Activated B cell treated with CpG ODN at 0.5 μM for 24 hours (primary cell): ENCODE measurements around the gene SH2D6. TPM values are rescaled to one million over a fixed set of nuclear protein-coding genes. Genes with fewer than 3 reads are reported as not detected.

Experiments
- ATAC-seq: fragments of 200-7000 bp; cut with Tn5 transposase; one replicate; pipeline ENCODE4 v1.10.0; 2021; ENCODE audit warnings: low read depth, mild to moderate bottlenecking, moderate library complexity
- CTCF ChIA-PET: fragments of 350-600 bp; sonication (Branson Sonifier 250); formaldehyde crosslinking; loops from one replicate; lab custom pipeline; 2021; ENCODE audit warnings: antibody characterized with exemption; lab: Charles Lee
- POLR2A ChIA-PET: fragments of 350-600 bp; sonication (Branson Sonifier 250); formaldehyde crosslinking; loops from one replicate; lab custom pipeline; 2021; ENCODE audit warnings: antibody characterized with exemption; lab: Charles Lee
- DNase-seq: peaks from one replicate; pipeline ENCODE4 v3.0.0; 2022
- H3K27ac Mint-ChIP-seq: one replicate; pipeline ENCODE4 v1.8.0; 2020; ENCODE audit warnings: mixed read lengths
- H3K27me3 Mint-ChIP-seq: one replicate; pipeline ENCODE4 v1.8.0; 2021; ENCODE audit warnings: mixed read lengths
- H3K36me3 Mint-ChIP-seq: one replicate; pipeline ENCODE4 v1.8.0; 2021; ENCODE audit warnings: low read depth, mixed read lengths
- H3K4me1 Mint-ChIP-seq: one replicate; pipeline ENCODE4 v1.8.0; 2021; ENCODE audit warnings: mixed read lengths
- H3K4me3 Mint-ChIP-seq: one replicate; pipeline ENCODE4 v1.8.0; 2020; ENCODE audit warnings: mild to moderate bottlenecking, mixed read lengths
- H3K9me3 Mint-ChIP-seq: one replicate; pipeline ENCODE4 v1.8.0; 2020; ENCODE audit warnings: mixed read lengths
- intact Hi-C: fragments of 100-400 bp; cut with micrococcal nuclease; formaldehyde crosslinking; loops from one replicate; pipeline ENCODE4 v1.15.1; 2024
- total RNA-seq: library from RNA; stranded (reverse); gene quantifications from 2 replicates; pipeline ENCODE4 v1.2.3, GENCODE V29; 2022
- TF ChIP-seq, protein P1 (sequence below): fragments of 200-600 bp; IDR thresholded peaks from one replicate; pipeline ENCODE4 v1.8.0; 2022; ENCODE audit warnings: antibody characterized with exemption, mild to moderate bottlenecking

SH2D6 gene
- total RNA-seq, 1 donor from 2014 or later = 1.6 TPM

DNA sequence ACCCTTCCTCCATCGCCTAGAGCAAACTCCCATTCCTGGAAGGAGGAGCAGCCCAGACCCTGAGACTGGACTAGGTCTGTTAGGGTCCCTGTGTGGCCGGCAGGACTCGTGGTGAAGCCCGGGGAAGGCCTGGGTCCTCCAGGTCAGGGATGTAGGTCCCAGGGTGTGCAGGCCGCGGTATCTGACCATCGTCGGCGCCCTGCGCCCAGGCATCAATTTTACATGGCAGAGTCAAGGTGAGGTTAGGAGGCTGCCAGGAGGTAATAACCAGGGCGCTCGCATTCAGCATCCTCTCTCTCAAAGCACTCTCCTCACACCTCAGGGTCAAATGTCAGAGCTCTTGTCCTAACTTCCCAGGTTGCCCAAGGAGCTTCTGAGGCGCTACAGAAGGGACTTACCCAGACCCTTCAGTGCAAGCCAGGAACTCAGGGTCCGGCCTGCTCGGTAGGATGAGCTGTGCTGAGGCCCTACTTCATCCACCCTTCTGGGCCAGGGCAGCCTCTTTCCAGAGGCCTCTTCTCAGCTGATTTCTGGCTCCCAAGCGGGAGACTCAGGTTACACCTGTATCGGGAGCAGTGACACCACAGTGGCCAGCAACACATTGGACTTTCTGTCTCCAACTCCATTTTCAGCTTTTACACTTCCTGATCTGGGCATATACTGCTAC, 628 bp downstream of the SH2D6 start:
- Mint-ChIP-seq H3K4me1 (peaks cover 38% of the 10 kb centered on the region), H3K4me3 (peak overlapping the region; percentile 97), H3K27ac (peak overlapping the region; percentile 99), H3K36me3 (peaks cover 2% of the 10 kb centered on the region), H3K27me3 (no peaks in the 10 kb centered on the region), H3K9me3 (no peaks in the 10 kb centered on the region)
- ChIA-PET POLR2A (interaction anchor here (0.7 to 5.3 kb wide), 27 partner anchors 10 to 602 kb away, joined by 3 to 133 read pairs (median 7); partner anchors contain the start of genes CAPG, ELMOD3, GGCX and MAT2A), CTCF (interaction anchor here (1.0 to 4.5 kb wide), 16 partner anchors 9 to 286 kb away, joined by 3 to 162 read pairs (median 6); partner anchors contain the start of genes CAPG, ELMOD3, GGCX and MAT2A)
- TF ChIP-seq, protein P1, sequence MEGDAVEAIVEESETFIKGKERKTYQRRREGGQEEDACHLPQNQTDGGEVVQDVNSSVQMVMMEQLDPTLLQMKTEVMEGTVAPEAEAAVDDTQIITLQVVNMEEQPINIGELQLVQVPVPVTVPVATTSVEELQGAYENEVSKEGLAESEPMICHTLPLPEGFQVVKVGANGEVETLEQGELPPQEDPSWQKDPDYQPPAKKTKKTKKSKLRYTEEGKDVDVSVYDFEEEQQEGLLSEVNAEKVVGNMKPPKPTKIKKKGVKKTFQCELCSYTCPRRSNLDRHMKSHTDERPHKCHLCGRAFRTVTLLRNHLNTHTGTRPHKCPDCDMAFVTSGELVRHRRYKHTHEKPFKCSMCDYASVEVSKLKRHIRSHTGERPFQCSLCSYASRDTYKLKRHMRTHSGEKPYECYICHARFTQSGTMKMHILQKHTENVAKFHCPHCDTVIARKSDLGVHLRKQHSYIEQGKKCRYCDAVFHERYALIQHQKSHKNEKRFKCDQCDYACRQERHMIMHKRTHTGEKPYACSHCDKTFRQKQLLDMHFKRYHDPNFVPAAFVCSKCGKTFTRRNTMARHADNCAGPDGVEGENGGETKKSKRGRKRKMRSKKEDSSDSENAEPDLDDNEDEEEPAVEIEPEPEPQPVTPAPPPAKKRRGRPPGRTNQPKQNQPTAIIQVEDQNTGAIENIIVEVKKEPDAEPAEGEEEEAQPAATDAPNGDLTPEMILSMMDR = no peak
- no peak for ATAC-seq
- intact Hi-C loops = loop anchor here (2.0 to 10.0 kb wide), 4 partner anchors 142 to 960 kb away; partner anchors contain the start of genes GGCX, IMMT, MRPL35 and POLR1A
- DNase-seq = no peak

DNA sequence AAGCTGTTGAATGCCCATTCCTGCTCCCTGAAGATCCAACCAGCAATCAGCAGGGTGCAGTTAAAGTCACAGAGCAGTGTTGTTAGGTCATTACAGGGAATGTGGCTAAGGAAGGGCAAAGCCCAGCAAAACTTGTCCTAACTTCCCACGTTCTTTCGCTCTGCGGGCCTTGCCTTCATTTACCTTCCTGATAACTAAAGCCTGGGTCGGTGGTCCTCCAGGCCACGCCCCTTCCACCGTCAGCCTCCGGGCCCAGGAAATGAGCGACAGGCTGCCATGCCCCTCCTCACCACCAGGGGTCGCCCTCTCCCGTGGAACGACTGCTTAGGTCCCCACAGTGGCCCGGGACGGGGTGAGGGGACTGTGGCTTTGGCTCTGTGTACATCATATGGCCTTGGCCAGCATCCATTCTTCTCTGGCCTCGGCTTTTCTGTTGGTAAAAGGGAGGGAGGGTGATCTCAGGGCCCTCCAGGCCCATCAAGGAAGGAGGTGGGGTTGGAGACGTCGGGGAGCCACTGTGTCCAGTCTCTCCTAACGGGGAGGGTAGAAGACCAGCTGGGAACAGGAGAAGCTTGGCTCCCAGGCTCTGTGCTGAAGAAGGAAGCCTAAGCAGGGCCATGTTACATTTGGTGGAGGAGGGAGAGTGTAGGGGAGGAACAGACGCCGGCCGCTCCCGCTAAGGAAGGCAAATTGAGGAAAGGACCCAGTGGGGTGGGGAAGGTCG, 2.2 kb downstream of the SH2D6 start:
- DNase-seq (peak; percentile 95), ATAC-seq (peak; percentile 76)
- ChIA-PET CTCF (interaction anchor here (0.9 to 4.5 kb wide), 12 partner anchors 11 to 284 kb away, joined by 3 to 162 read pairs (median 6); partner anchors contain the start of genes ELMOD3, GGCX, RETSAT and TMEM150A), POLR2A (interaction anchor here (0.6 to 5.3 kb wide), 7 partner anchors 9 to 175 kb away, joined by 3 to 133 read pairs (median 13); partner anchors contain the start of genes ELMOD3, MAT2A, RETSAT and RNF181)
- TF ChIP-seq, protein P1 = peak; percentile 90
- H3K4me1 Mint-ChIP-seq = peaks cover 25% of the 10 kb centered on the region
- H3K27ac Mint-ChIP-seq = peak overlapping the region; percentile 80
- H3K36me3 Mint-ChIP-seq = peaks cover 2% of the 10 kb centered on the region
- H3K4me3 Mint-ChIP-seq = peak overlapping the region; percentile 78
- intact Hi-C loops = loop anchor here (1.0 to 5.0 kb wide), 7 partner anchors 29 to 467 kb away; partner anchors contain the start of genes ST3GAL5, TMEM150A and USP39
- H3K9me3 Mint-ChIP-seq = no peaks in the 10 kb centered on the region
- H3K27me3 Mint-ChIP-seq = no peaks in the 10 kb centered on the region

DNA sequence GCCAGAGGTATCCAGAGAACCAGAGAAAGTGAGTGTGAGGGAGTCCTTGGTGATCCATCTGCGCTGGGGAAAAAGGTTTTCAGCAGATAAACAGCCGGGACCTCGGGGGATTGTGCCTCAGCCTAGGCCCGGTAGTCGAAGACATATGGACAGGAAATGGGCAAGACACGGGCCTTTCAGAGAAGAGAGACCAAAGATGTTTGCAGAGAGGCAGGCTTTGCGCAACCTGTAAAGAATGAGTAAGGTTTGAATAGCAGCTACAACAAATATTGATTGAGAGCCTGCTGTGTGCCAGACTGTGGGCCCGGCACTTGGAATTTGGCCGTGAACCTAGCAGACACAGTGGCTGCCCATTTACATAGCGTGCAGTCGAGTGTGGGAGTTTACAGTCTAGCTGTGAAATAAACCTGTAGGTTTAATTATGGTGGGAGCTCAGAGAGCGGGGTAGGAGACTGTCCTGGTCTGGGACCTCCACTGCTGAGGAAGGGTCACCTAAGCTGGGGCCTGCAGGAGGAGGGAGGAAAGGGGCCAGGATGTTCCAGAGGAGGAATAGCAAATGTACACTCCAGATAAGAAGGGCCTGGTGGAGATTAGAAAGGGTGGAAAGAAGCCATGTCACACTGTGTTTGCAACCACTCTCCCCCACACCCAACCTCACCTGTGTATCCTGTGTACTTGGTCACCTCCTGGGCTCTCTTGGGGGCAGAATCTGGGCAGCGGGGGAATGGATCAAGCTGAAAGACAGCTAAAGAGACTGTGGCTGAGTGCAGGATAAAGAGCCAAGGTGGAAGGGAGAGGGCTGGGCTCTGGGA, 3.0 kb downstream of the SH2D6 start:
- Mint-ChIP-seq H3K9me3 (no peaks in the 10 kb centered on the region), H3K4me1 (peaks cover 22% of the 10 kb centered on the region), H3K27ac (peak overlapping the region; percentile 80), H3K36me3 (peaks cover 2% of the 10 kb centered on the region), H3K4me3 (no peak overlapping the region), H3K27me3 (no peaks in the 10 kb centered on the region)
- CTCF ChIA-PET = interaction anchor here (0.7 to 4.5 kb wide), 8 partner anchors 16 to 286 kb away, joined by 3 to 162 read pairs (median 5); partner anchors contain the start of gene MAT2A
- DNase-seq (no peak), ATAC-seq (no peak)
- intact Hi-C loops = loop anchor here (2.0 to 5.0 kb wide), 2 partner anchors 195 to 466 kb away; partner anchors contain the start of genes ST3GAL5 and USP39
- TF ChIP-seq, protein P1 = no peak
- POLR2A ChIA-PET = interaction anchor here (1.2 to 5.3 kb wide), 4 partner anchors 16 to 130 kb away, joined by 5 to 133 read pairs (median 49); partner anchors contain the start of genes ELMOD3, MAT2A and RETSAT

DNA sequence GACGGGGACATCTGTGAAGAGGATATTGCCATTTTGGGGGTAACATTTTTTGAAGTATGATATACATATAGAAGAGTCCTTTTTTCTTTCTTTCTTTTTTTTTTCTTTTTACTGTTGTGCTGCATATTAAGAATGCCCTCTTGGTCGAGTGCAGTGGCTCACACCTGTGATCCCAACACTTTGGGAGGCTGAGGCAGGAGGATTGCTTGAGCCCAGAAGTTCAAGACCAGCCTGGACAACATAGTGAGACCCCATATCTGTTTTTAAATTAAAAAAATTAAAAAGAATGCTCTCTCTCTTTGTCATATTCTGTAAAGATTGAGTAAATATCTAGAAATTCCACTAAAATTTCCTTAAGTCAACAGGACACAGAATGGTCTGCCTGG, 3.6 kb downstream of the SH2D6 start:
- ATAC-seq (no peak), DNase-seq (no peak)
- H3K36me3 Mint-ChIP-seq = peaks cover 2% of the 10 kb centered on the region
- CTCF ChIA-PET = interaction anchor here (0.7 to 4.5 kb wide), 4 partner anchors 117 to 285 kb away, joined by 3 to 162 read pairs (median 11); partner anchors contain the start of gene MAT2A
- intact Hi-C loops = loop anchor here (5.0 kb wide), 1 partner anchor 465 kb away; the partner anchor contains the start of gene ST3GAL5
- TF ChIP-seq, protein P1 = no peak
- H3K4me1 Mint-ChIP-seq = peaks cover 22% of the 10 kb centered on the region
- no peak overlapping the region for H3K4me3 Mint-ChIP-seq
- POLR2A ChIA-PET = interaction anchor here (1.2 to 5.3 kb wide), 3 partner anchors 16 to 130 kb away, joined by 5 to 133 read pairs (median 70); partner anchors contain the start of gene MAT2A
- no peaks in the 10 kb centered on the region for H3K9me3 Mint-ChIP-seq
- no peak overlapping the region for H3K27ac Mint-ChIP-seq
- H3K27me3 Mint-ChIP-seq = no peaks in the 10 kb centered on the region
